ENCODE measurements around the gene IFIH1.

The IFIH1 gene

DNA sequence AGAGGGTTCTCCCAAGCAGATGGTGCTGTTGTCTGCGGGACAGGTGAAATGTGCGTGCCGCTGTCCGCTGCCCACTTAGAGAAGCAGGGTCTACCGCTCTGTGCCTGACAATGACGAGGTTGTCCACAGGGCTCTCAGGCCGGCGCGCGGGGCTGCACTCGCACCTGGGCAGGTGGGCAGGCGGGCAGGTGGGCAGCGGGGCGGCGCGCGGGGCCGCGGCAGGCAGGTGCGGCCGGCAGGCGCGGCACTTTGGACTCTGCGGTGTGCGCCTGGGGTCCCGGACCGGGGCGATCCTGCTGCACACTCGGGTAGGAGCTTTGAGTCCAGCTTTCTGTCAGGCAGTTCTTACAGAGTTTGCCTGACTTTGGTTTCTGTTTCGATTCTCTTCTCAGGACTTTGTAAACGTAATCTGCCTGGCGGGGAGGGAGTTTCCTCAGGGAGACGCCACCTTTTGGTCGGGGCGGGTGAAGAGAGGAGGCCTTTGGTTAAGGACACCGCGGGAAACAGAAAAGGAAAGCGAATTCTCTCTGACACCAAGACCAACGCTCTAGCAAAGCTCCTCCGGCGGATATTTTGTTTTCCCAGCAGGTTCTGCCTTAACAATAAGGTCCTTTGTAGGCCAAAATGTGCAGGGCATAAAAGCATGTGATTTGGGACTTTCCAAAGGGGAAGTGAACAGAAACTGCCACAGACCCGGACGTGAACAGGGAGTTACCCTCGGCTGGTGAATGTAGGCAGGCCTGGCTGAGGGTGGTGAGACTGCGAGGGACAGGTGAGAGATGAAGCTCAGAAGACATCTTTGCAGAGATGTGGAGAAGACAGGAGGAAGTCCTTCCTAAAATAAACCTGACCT lies at the start of gene IFIH1:
TSS of gene IFIH1 (minus strand) at position 357 of the 853 bp plus-strand sequence. CDS start 377 bp downstream, outside the sequence.
- DNase-seq, result peak; percentile 73
- Histone ChIP-seq H3K27ac (no peak within 1 kb of the TSS), H3K9me3 (ENCODE audit: severe bottlenecking) (no peaks in the 10 kb centered on the region), H3K27me3 (ENCODE audit: insufficient read depth, low read depth, severe bottlenecking) (no peaks in the 10 kb centered on the region), H3K36me3 (no peaks in the 10 kb centered on the region), H3K4me3 (ENCODE audit: low read depth, low read length) (peak within 1 kb of the TSS; percentile 46)
- TF ChIP-seq, protein P1, sequence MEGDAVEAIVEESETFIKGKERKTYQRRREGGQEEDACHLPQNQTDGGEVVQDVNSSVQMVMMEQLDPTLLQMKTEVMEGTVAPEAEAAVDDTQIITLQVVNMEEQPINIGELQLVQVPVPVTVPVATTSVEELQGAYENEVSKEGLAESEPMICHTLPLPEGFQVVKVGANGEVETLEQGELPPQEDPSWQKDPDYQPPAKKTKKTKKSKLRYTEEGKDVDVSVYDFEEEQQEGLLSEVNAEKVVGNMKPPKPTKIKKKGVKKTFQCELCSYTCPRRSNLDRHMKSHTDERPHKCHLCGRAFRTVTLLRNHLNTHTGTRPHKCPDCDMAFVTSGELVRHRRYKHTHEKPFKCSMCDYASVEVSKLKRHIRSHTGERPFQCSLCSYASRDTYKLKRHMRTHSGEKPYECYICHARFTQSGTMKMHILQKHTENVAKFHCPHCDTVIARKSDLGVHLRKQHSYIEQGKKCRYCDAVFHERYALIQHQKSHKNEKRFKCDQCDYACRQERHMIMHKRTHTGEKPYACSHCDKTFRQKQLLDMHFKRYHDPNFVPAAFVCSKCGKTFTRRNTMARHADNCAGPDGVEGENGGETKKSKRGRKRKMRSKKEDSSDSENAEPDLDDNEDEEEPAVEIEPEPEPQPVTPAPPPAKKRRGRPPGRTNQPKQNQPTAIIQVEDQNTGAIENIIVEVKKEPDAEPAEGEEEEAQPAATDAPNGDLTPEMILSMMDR (IDR thresholded peaks at IDR 0.05; ENCODE audit: low read depth, low read length), result peak; percentile 34; the same call in 1 of the 2 replicates

DNA sequence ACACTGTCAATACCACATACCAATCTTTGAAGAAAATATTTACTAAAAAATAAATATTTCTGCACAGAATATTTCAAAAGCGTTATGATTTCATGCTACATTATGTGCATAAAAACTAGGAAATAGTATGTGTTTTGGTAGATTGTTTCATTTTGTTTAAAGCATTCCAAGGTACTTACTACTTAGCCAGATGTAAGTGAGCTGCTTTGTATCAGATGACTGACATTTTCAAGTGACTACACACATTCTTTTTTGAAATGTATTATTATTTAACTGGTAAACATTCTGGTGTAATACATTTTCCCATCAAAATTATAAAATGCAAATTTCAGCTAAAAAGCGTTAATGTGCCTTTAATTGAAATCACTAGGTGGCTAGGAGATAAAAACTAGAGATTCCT lies 46.9 kb upstream of the IFIH1 start:
- H3K4me3 ChIP-seq (ENCODE audit: low read depth, low read length), result no peak overlapping the region
- DNase-seq, result no peak
- TF ChIP-seq, protein P1 (IDR thresholded peaks at IDR 0.05; ENCODE audit: low read depth, low read length), result no peak
- H3K27me3 ChIP-seq (ENCODE audit: insufficient read depth, low read depth, severe bottlenecking), result no peaks in the 10 kb centered on the region
- no peak overlapping the region for H3K27ac ChIP-seq
- H3K9me3 ChIP-seq (ENCODE audit: severe bottlenecking), result no peaks in the 10 kb centered on the region
- H3K36me3 ChIP-seq, result no peaks in the 10 kb centered on the region

DNA sequence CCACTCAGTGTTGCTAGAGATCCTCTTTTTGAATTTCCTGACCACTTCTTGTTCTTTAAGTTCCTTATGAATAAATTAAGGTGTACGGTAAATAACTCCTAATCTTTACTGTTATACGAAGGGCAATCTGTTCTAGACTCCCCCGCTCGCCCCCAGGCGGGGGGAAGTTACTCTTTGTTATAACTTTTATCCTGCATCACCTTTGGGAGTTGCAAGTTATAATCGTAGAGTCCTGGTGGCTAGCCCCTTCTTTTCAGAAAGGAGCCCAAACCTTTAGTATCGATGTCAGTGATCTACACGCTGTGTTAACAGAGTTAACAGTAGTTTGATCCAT lies 26.1 kb upstream of the IFIH1 start:
- TF ChIP-seq, protein P1 (IDR thresholded peaks at IDR 0.05; ENCODE audit: low read depth, low read length), result no peak
- DNase-seq, result no peak
- H3K27ac ChIP-seq, result peak overlapping the region; percentile 55
- peak overlapping the region; percentile 92 for H3K4me3 ChIP-seq (ENCODE audit: low read depth, low read length)
- no peaks in the 10 kb centered on the region for H3K9me3 ChIP-seq (ENCODE audit: severe bottlenecking)
- no peaks in the 10 kb centered on the region for H3K36me3 ChIP-seq
- H3K27me3 ChIP-seq (ENCODE audit: insufficient read depth, low read depth, severe bottlenecking), result no peaks in the 10 kb centered on the region

DNA sequence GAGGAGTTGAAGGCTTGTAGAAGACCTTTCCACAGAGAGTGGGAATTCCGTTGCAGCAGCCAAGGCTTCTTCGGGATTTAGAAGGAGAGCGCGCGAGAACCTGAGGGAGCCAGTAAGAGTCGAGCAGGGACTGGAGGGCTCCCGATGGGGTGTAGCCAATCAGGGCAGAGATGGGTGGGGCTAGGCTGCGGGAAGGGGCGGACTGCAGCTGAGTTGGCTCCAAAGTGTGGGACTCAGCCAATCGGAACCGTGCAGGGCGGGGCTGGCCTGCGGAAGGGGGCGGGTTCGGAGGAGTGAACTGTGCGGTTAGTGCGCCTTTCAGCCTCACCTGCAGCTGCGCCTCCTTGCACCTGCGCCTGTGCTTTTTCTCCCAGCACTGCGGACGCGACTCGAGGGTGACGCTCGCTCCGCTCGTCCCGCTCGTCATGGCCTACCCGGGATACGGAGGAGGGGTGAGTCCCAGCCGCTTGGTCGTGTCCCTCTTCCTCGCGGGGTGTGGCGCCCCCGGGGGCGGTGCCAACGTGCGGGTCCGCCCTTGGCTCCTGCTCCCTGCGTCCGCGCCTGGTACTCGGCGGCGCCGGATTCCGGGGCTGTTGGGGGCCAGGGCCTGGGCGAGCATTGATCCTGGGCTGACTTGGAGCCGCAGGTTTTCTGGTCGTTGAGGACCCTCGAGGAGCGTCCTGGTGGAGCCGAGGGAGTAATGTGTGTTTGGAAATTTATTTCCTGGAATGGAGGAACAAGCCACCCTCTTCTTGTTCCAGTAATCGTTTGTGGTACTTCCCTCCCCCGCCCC lies 25.5 kb upstream of the IFIH1 start, which contains the start of gene GCA:
TSS of gene GCA (plus strand) at position 309 of the 793 bp plus-strand sequence. CDS start at position 426, 117 bp downstream.
- H3K9me3 ChIP-seq (ENCODE audit: severe bottlenecking), result no peaks in the 10 kb centered on the region
- peak within 1 kb of the TSS; percentile 92 for H3K4me3 ChIP-seq (ENCODE audit: low read depth, low read length)
- TF ChIP-seq, protein P1 (IDR thresholded peaks at IDR 0.05; ENCODE audit: low read depth, low read length), result no peak
- no peaks in the 10 kb centered on the region for H3K36me3 ChIP-seq
- peak within 1 kb of the TSS; percentile 55 for H3K27ac ChIP-seq
- peak; percentile 98 for DNase-seq
- H3K27me3 ChIP-seq (ENCODE audit: insufficient read depth, low read depth, severe bottlenecking), result no peaks in the 10 kb centered on the region

DNA sequence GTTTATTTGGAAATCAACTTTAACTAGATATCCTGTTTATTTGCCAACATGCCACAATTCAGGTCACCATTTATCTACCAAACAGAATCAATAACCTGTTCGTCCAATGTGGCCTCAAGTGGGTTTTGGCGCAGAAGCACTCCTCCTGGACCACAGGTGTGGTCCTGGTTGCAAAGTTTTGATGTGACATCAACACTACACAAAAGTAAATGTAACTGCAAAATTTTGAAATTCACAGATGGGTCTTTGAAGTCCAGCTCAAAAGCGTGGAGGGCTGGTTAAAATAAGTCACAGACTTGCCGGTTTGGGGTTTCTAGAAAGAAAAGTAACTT lies 25.0 kb upstream of the IFIH1 start:
- no peaks in the 10 kb centered on the region for H3K36me3 ChIP-seq
- TF ChIP-seq, protein P1 (IDR thresholded peaks at IDR 0.05; ENCODE audit: low read depth, low read length), result no peak
- peak overlapping the region; percentile 92 for H3K4me3 ChIP-seq (ENCODE audit: low read depth, low read length)
- no peak for DNase-seq
- H3K27ac ChIP-seq, result no peak overlapping the region
- H3K9me3 ChIP-seq (ENCODE audit: severe bottlenecking), result no peaks in the 10 kb centered on the region
- no peaks in the 10 kb centered on the region for H3K27me3 ChIP-seq (ENCODE audit: insufficient read depth, low read depth, severe bottlenecking)

Measured in WERI-Rb-1 (cell line).